ENCODE data around the gene DCXR.

DNA sequence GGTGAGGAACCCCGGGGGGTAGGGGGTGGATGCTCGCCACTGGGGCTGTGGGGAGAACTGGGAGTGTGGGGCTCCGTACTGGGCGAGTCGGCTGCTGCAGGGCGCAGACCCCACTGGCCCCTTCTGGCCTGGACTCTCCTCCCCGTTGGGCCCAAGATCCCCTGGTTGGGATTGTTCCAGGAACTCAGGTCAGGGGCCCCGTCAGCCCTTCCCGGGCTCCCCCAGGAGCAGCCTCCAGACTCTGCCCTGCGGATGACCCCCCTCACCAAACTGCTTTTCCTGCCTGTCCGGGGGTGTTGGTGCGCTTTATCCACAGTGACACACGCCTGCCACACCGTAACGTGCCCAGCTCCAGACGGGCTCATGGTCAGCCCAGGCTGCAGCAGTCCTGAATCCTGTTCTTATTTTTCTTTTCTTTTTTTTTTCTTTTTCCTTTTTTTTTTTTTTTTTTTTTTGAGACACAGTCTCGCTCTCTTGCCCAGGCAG, 35.9 kb downstream of the DCXR start:
- TF ChIP-seq EZH2 (IDR thresholded peaks at IDR 0.05; ENCODE audit: low read depth, unreplicated experiment) (no peak), POLR2AphosphoS5 (IDR thresholded peaks at IDR 0.05; ENCODE audit: low read depth) (no peak), EZH2phosphoT487 (IDR thresholded peaks at IDR 0.05; ENCODE audit: unreplicated experiment) (no peak), CREB1 (CRISPR knock-in tag; IDR thresholded peaks at IDR 0.05; ENCODE audit: low read depth) (no peak), ZNF114 (CRISPR knock-in tag; IDR thresholded peaks at IDR 0.05) (no peak), JUNB (IDR thresholded peaks at IDR 0.05; ENCODE audit: unreplicated experiment) (no peak)
- TF ChIP-seq, protein P1, sequence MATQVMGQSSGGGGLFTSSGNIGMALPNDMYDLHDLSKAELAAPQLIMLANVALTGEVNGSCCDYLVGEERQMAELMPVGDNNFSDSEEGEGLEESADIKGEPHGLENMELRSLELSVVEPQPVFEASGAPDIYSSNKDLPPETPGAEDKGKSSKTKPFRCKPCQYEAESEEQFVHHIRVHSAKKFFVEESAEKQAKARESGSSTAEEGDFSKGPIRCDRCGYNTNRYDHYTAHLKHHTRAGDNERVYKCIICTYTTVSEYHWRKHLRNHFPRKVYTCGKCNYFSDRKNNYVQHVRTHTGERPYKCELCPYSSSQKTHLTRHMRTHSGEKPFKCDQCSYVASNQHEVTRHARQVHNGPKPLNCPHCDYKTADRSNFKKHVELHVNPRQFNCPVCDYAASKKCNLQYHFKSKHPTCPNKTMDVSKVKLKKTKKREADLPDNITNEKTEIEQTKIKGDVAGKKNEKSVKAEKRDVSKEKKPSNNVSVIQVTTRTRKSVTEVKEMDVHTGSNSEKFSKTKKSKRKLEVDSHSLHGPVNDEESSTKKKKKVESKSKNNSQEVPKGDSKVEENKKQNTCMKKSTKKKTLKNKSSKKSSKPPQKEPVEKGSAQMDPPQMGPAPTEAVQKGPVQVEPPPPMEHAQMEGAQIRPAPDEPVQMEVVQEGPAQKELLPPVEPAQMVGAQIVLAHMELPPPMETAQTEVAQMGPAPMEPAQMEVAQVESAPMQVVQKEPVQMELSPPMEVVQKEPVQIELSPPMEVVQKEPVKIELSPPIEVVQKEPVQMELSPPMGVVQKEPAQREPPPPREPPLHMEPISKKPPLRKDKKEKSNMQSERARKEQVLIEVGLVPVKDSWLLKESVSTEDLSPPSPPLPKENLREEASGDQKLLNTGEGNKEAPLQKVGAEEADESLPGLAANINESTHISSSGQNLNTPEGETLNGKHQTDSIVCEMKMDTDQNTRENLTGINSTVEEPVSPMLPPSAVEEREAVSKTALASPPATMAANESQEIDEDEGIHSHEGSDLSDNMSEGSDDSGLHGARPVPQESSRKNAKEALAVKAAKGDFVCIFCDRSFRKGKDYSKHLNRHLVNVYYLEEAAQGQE (IDR thresholded peaks at IDR 0.05; ENCODE audit: unreplicated experiment), result no peak
- TF ChIP-seq, protein P2, sequence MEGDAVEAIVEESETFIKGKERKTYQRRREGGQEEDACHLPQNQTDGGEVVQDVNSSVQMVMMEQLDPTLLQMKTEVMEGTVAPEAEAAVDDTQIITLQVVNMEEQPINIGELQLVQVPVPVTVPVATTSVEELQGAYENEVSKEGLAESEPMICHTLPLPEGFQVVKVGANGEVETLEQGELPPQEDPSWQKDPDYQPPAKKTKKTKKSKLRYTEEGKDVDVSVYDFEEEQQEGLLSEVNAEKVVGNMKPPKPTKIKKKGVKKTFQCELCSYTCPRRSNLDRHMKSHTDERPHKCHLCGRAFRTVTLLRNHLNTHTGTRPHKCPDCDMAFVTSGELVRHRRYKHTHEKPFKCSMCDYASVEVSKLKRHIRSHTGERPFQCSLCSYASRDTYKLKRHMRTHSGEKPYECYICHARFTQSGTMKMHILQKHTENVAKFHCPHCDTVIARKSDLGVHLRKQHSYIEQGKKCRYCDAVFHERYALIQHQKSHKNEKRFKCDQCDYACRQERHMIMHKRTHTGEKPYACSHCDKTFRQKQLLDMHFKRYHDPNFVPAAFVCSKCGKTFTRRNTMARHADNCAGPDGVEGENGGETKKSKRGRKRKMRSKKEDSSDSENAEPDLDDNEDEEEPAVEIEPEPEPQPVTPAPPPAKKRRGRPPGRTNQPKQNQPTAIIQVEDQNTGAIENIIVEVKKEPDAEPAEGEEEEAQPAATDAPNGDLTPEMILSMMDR (conservative IDR thresholded peaks at IDR 0.05; ENCODE audit: low read depth in 2 of 2), result no peak
- TF ChIP-seq, protein P3, sequence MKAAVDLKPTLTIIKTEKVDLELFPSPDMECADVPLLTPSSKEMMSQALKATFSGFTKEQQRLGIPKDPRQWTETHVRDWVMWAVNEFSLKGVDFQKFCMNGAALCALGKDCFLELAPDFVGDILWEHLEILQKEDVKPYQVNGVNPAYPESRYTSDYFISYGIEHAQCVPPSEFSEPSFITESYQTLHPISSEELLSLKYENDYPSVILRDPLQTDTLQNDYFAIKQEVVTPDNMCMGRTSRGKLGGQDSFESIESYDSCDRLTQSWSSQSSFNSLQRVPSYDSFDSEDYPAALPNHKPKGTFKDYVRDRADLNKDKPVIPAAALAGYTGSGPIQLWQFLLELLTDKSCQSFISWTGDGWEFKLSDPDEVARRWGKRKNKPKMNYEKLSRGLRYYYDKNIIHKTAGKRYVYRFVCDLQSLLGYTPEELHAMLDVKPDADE (IDR thresholded peaks at IDR 0.05), result no peak

All from GM23338 (cell line).